NCI-H526 (cell line): ENCODE results near the gene TMEM270.

Source experiments
- DNase-seq, 2 experiments: peaks; one replicate each; lab custom pipeline; 2025; lab: John Stamatoyannopoulos, UW

TMEM270 gene

DNA sequence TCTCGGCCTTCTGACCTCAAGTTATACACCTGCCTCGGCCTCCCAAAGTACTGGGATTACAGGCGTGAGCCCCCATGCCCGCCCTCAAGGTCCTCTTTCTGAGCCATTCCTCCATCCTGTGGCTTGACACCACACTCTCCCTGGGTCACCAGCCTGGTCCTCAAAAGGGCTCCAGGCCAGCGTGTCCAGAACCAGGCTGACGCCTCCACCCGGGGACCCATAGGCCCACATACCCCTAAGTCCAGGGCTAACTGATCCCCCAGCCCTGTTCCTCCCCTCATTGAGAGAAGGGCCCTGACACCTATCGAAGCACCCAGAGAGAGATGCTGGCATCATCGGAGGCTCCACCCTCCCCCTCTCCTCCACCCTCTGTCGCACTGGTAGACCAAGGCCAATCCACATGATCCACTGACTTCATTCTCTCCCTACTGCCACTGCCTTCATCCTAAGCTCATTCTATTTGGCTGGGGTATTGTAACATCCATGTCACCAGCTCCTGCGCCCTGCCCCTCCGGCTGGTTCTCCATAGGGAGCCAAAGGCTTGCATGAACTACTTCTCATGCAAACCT is 46.7 kb downstream of the TMEM270 start:
- DNase-seq: no peak

DNA sequence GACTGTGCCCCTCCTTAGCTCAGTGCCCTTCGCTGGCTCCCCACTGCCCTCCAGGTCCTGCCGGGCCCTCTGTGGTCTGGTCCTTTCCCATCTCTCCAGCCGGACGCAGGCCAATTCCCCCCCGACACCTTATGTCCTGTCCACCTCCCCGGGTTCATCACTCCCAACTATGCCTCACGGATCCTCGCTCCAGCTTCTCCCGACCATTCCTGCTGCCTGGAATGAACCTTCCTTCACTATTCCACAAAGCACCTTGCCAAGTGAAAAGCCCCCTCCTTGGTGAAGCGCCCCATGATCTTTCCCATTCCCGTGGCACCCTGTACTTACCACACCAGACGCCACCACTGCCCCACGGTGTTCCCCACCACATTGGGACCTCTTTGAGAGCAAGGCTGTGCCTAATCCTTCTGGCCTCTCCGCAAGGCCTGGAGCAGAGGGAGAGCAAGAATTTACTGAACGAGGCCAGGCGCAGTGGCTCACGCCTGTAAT is 47.2 kb downstream of the TMEM270 start:
- DNase-seq: no peak

DNA sequence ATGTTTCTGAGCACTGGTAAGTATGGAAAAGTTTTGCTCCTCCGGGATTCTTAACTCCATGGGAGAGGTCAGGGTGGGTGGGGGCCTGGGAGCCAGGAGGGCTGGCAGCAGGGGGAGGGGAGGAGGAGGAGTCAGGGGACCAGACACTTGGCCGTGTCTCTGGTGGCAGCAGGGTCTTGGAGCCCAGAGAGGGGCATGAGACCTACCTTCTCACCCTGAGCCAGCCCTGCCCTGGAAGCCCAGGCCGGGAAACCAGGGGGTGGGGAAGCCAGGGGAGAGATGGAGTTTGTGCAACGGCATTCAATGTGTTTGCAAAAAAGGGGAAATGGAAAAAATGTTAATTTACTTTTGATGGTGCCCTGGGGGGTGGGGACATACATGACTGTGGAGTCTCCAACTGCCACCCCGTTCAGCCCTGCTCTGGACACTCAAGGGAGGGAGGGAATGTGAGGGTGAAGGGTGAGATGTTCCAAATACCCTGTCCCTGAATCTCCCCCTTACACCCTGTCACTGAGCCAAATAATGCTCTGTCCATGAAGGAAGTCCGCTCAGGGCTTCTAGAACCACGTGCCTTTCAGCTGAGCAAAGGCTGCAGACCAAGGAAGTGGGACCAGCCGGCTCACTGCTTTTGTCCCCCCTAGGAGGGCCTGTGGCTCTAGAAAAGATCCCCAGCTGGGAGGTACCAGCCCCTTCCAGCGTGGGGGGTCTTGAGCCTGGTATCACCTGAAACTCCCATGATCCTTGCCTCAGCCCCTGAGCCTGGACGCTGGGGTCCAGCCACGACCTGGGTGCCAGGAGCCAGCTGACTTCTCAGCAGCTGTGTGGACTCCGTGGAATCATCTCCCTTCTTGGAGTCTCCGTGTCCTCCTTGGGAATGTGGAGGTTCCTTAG is 48.3 kb downstream of the TMEM270 start:
- no peak for DNase-seq

DNA sequence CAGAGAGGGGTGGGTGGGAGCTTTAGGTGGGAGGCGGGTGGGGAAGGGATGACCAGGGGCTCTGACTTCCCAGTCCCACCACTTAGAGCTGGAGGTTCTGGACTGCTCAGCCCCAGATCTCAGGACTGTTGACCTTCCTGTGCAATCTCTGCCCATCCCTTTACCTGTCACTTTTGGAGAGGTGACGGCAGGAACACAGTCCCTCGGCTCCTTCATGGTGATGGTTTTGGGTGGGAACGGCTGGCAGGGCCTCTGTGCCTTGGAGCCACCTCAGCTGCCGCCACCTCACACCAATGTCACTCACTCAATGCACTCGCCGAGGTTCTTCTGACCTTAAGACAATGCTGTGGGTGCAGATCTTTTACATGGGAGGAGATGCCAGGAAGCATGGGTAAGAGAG is 49.0 kb downstream of the TMEM270 start:
- no peak for DNase-seq

DNA sequence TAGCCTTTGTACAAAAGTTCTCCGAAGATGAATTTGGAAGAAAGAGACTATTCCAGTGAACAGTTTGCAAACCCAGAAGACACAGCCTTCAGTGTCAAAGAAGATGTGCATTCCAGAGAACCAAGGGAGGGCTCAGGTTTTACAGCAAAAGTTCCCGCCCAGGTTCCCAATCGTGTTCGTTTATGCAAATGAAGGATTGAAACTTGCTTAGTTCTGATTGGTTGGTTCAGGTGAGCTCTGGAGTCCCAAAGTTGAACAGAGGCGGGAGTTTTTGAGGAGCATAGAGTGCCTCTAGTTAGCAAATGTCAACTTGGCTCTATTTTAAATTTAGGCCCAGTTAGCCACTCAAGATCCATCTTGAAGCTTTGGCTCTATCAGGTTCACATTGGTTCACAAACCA is 51.3 kb downstream of the TMEM270 start:
- DNase-seq: no peak
